Stomach (tissue), 9 donors: ENCODE results near the gene CHCHD5. TPM values are rescaled to one million over a fixed set of nuclear protein-coding genes. Genes with fewer than 3 reads are reported as not detected.
"Not testable (repeated sequence)": the region's sequence is repeated elsewhere in the genome, so short reads cannot be mapped to it uniquely, and the experiment has no call there.

Experiments
- DNase-seq, 2 donors: peaks; one replicate each; pipeline versions ENCODE4 v3.0.0 to v3.0.0-alpha.2; 2013 to 2019
- H3K27ac ChIP-seq, 5 donors: fragments of 200-600 bp in 4 of 5; sonication (generic) in 4 of 5; one replicate each; pipeline ENCODE4 v1.5.1; 2013 to 2019; ENCODE audit warnings: mild to moderate bottlenecking in 1 of 5, moderate library complexity in 1 of 5
- H3K27me3 ChIP-seq, 3 donors: fragments of 200-600 bp; sonication (generic); one replicate each; pipeline ENCODE4 v1.5.1; 2017 to 2019; ENCODE audit warnings: mixed run types in 1 of 3
- H3K36me3 ChIP-seq, 4 donors: fragments of 200-600 bp; sonication (generic); 1 replicate in 3 of 4; 2 replicates in 1 of 4; pipeline ENCODE4 v1.5.1; 2016 to 2019
- H3K4me1 ChIP-seq, 4 donors: fragments of 200-600 bp; sonication (generic); one replicate each; pipeline ENCODE4 v1.5.1; 2016 to 2019
- H3K4me3 ChIP-seq, 4 donors: fragments of 200-600 bp; sonication (generic) in 3 of 4; one replicate each; pipeline ENCODE4 v1.5.1; 2016 to 2019; ENCODE audit warnings: mild to moderate bottlenecking in 1 of 4
- H3K9me3 ChIP-seq, 4 donors: fragments of 200-600 bp; sonication (generic); one replicate each; pipeline ENCODE4 v1.5.1; 2016 to 2019
- EP300 ChIP-seq: sonication (generic); formaldehyde crosslinking; IDR thresholded peaks from one replicate; pipeline ENCODE4 v1.6.1; 2017; ENCODE audit warnings: antibody characterized with exemption
- POLR2A ChIP-seq, 4 donors: fragments of 450-650 bp; IDR thresholded peaks; one replicate each; pipeline ENCODE4 v1.6.1; 2016; ENCODE audit warnings: antibody characterized with exemption in 4 of 4, control low read depth in 2 of 4, mild to moderate bottlenecking in 1 of 4, moderate library complexity in 1 of 4
- POLR2AphosphoS5 ChIP-seq, 3 donors: sonication (generic); formaldehyde crosslinking; IDR thresholded peaks; one replicate each; pipeline ENCODE4 v1.6.1; 2016; ENCODE audit warnings: antibody characterized with exemption in 3 of 3
- WGBS, 5 donors: extraction: QIAGEN DNeasy Blood & Tissue Kit in 3 of 5; methylation state at CpG; one replicate each; pipeline versions ENCODE4 v1.1.5 to v1.1.7; 2013 to 2018; 5-methylcytosine and 5-hydroxymethylcytosine counted together
- intact Hi-C: fragments of 100-400 bp; cut with DNase I; formaldehyde crosslinking; loops from one replicate; pipeline ENCODE4 v1.15.1; 2023; ENCODE audit warnings: low total_unique reads
- polyA plus RNA-seq, 3 donors: library from polyadenylated mRNA; stranded (reverse); fragments of 200-250 nt; gene quantifications; one replicate each; pipeline ENCODE4 v1.2.3, GENCODE V29; 2013
- total RNA-seq, 5 donors: library from RNA; depleted of rRNA; stranded (reverse); fragments of >200 nt; gene quantifications; one replicate each; pipeline versions ENCODE4 v1.1.0 to v1.2.3, GENCODE V29; 2014 to 2016
- TF ChIP-seq, protein P1 (sequence below), 7 experiments: fragments of 450-650 bp in 4 of 7; fragments of 200-600 bp in 3 of 7; sonication (generic) in 3 of 7; IDR thresholded peaks; one replicate each; pipeline ENCODE4 v1.5.1; 2016 to 2019; ENCODE audit warnings: antibody characterized with exemption in 7 of 7, control low read depth in 2 of 7, mild to moderate bottlenecking in 1 of 7
- donor health status: healthy with polysubstance abuse.
- donor health status: Bipolar disorder and iron deficiency.
- donor health status: healthy.

CHCHD5 gene
- total and polyA plus RNA-seq, 8 donors: 9.5 to 111 (median 45.9) TPM

GRCh38 chr2:112614201-112614840 lies 29.9 kb downstream of the CHCHD5 start:
- H3K9me3 ChIP-seq: no peaks in the 10 kb centered on the region
- peak; percentile 19 to 53 for DNase-seq
- TF ChIP-seq, protein P1, sequence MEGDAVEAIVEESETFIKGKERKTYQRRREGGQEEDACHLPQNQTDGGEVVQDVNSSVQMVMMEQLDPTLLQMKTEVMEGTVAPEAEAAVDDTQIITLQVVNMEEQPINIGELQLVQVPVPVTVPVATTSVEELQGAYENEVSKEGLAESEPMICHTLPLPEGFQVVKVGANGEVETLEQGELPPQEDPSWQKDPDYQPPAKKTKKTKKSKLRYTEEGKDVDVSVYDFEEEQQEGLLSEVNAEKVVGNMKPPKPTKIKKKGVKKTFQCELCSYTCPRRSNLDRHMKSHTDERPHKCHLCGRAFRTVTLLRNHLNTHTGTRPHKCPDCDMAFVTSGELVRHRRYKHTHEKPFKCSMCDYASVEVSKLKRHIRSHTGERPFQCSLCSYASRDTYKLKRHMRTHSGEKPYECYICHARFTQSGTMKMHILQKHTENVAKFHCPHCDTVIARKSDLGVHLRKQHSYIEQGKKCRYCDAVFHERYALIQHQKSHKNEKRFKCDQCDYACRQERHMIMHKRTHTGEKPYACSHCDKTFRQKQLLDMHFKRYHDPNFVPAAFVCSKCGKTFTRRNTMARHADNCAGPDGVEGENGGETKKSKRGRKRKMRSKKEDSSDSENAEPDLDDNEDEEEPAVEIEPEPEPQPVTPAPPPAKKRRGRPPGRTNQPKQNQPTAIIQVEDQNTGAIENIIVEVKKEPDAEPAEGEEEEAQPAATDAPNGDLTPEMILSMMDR (IDR thresholded peaks at IDR 0.05): no peak
- intact Hi-C loops: no loop called here
- H3K4me1 ChIP-seq: no peaks in the 10 kb centered on the region
- no peak overlapping the region for H3K4me3 ChIP-seq
- H3K27ac ChIP-seq: no peak overlapping the region
- WGBS, 5 donors: 51 to 71% (median 57%) methylated on average over 10 to 13 of the region's 13 CpGs
- no peaks in the 10 kb centered on the region for H3K27me3 ChIP-seq
- H3K36me3 ChIP-seq: no peaks in the 10 kb centered on the region

DNA sequence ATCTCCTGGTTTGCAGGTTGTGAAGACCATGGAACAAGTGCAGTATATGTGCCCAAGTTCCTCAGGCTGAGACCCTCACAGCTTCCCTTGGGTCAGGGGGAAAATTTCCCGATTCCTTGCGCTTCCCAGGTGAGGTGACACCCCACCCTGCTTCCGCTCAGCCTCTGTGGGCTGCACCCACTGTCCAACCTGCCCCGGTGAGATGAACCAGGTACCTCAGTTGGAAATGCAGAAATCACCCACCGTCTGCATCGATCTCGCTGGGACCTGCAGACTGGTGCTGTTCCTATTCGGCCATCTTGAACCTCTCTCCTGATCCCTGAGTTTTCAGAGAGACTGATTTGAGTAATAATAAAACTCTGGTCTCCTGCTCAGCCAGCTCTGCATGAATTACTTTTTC lies 30.6 kb downstream of the CHCHD5 start:
- DNase-seq: no peak
- H3K9me3 ChIP-seq: no peaks in the 10 kb centered on the region
- intact Hi-C loops: no loop called here
- no peak overlapping the region for H3K4me3 ChIP-seq
- H3K27ac ChIP-seq: no peak overlapping the region
- H3K36me3 ChIP-seq: no peaks in the 10 kb centered on the region
- TF ChIP-seq POLR2AphosphoS5 (IDR thresholded peaks at IDR 0.05): no peak
- no peak for TF ChIP-seq EP300
- no peak for TF ChIP-seq POLR2A (IDR thresholded peaks at IDR 0.05)
- TF ChIP-seq, protein P1 (IDR thresholded peaks at IDR 0.05): no peak
- 95 to 98% (median 98%) methylated on average over 8 of the region's 8 CpGs for WGBS, 5 donors
- no peaks in the 10 kb centered on the region for H3K4me1 ChIP-seq
- no peaks in the 10 kb centered on the region for H3K27me3 ChIP-seq

DNA sequence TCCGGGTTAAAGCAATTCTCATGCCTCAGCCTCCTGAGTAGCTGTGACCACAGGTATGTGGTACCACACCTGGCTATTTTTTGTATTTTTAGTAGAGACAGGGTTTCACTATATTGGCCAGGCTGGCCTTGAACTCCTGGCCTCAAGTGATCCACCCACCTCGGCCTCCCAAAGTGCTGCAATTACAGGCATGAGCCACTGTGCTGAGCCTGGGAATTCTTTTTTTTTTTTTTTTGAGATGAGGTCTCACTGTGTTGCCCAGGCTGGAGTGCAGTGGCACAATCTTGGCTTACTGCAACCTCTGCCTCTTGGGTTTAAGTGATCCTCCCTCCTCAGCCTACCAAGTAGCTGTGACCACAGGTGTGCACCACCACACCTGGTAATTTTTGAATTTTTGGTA lies 31.4 kb downstream of the CHCHD5 start:
- intact Hi-C loops, H3K4me3 ChIP-seq, H3K27me3 ChIP-seq, H3K4me1 ChIP-seq, H3K9me3 ChIP-seq, H3K36me3 ChIP-seq, H3K27ac ChIP-seq: not testable (repeated sequence)
- whole genome bisulfite sequencing, 5 donors: 88 to 98% (median 94%) methylated on average over 2 of the region's 2 CpGs
- peak in 1 of 2 donors; percentile 2 for DNase-seq

DNA sequence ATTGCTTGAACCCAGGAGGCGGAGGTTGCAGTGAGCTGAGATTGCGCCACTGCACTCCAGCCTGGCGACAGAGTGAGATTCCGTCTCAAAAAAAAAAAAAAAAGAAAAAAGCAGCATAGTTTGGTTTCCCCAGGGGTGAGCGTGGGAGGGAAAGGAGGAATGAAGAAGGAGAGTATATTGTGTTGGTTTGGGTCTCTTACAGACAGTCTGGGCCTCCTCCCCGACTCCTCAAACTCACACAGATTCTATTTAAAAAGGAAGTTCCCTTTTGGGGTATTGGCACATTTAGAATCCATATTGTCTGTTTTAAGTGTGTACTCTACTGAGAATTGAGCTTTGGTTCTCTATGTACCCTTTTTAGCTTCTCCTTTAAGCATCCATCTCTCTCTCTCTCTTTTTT lies 34.0 kb downstream of the CHCHD5 start:
- Histone ChIP-seq H3K27me3 (no peaks in the 10 kb centered on the region), H3K4me1 (no peaks in the 10 kb centered on the region), H3K27ac (no peak overlapping the region), H3K4me3 (no peak overlapping the region), H3K36me3 (no peaks in the 10 kb centered on the region), H3K9me3 (no peaks in the 10 kb centered on the region)
- no peak for TF ChIP-seq POLR2AphosphoS5 (IDR thresholded peaks at IDR 0.05)
- no peak for TF ChIP-seq EP300
- TF ChIP-seq POLR2A (IDR thresholded peaks at IDR 0.05): no peak
- TF ChIP-seq, protein P1 (IDR thresholded peaks at IDR 0.05): no peak
- intact Hi-C loops: no loop called here
- 82 to 90% (median 87%) methylated on average over 3 to 6 of the region's 6 CpGs for whole genome bisulfite sequencing, 5 donors
- no peak for DNase-seq

- intact Hi-C loops: no loop called here
- no peak for TF ChIP-seq POLR2AphosphoS5 (IDR thresholded peaks at IDR 0.05)
- no peak for TF ChIP-seq EP300
- TF ChIP-seq POLR2A (IDR thresholded peaks at IDR 0.05): no peak
- TF ChIP-seq, protein P1 (IDR thresholded peaks at IDR 0.05): no peak
- Histone ChIP-seq H3K36me3 (no peaks in the 10 kb centered on the region), H3K4me1 (peaks cover 5 to 21% (median 8%) of the 10 kb centered on the region in 4 donors), H3K27me3 (no peaks in the 10 kb centered on the region), H3K27ac (no peak overlapping the region), H3K9me3 (no peaks in the 10 kb centered on the region), H3K4me3 (no peak overlapping the region)
- peak in 1 of 2 donors; percentile 16 for DNase-seq
- WGBS, 5 donors: 77 to 85% (median 80%) methylated on average over 22 of the region's 22 CpGs
These were observed 37.5 kb downstream of the CHCHD5 start for GRCh38 chr2:112621790-112622527.
